Measurements from ENCODE around the gene PP2D1. TPM values are rescaled to one million over a fixed set of nuclear protein-coding genes. Genes with fewer than 3 reads are reported as not detected.

The PP2D1 gene
- total and polyA plus RNA-seq, 2 donors (not counting 3 experiments of a cell fraction or from before 2014, with no cell fraction given) = not detected

GRCh38 chr3:19967208-19967607, 44.9 kb downstream of the PP2D1 start:
- H4K20me1 ChIP-seq (replicated peaks; ENCODE audit: control insufficient read depth, extremely low read depth, insufficient read depth, low read length) = peaks cover 2% of the 10 kb centered on the region

GRCh38 chr3:19961960-19962359, 50.1 kb downstream of the PP2D1 start:
- Histone ChIP-seq H3K4me3 (replicated peaks in 1 of 3; ENCODE audit: insufficient read depth in 1 of 3, low read depth in 1 of 3, low read length in 3 of 3) (no peak overlapping the region), H3K4me2 (ENCODE audit: insufficient read depth, low read length) (no peak overlapping the region), H3K4me1 (ENCODE audit: control insufficient read depth, extremely low read depth, insufficient read depth, low read length) (no peaks in the 10 kb centered on the region), H4K20me1 (replicated peaks; ENCODE audit: control insufficient read depth, extremely low read depth, insufficient read depth, low read length) (peaks cover 4% of the 10 kb centered on the region), H3K9me1 (replicated peaks; ENCODE audit: control insufficient read depth, extremely low read depth, insufficient read depth, low read length) (no peaks in the 10 kb centered on the region), H3K9ac (replicated peaks; ENCODE audit: extremely low read depth, insufficient read depth, low read length) (no peak overlapping the region), H3K79me2 (ENCODE audit: control insufficient read depth, insufficient read depth, low read length) (peaks cover 95% of the 10 kb centered on the region), H2AFZ (ENCODE audit: low read depth, low read length) (no peak overlapping the region), H3K27me3 (ENCODE audit: control insufficient read depth in 2 of 2, insufficient read depth in 2 of 2, low read length in 2 of 2) (no peaks in the 10 kb centered on the region), H3K27ac (ENCODE audit: insufficient read depth, low read depth, low read length) (no peak overlapping the region), H3K9me3 (replicated peaks; ENCODE audit: control insufficient read depth, insufficient read depth, low read length) (no peaks in the 10 kb centered on the region), H3K36me3 (ENCODE audit: control insufficient read depth in 2 of 2, extremely low read depth in 1 of 2, insufficient read depth in 2 of 2, low read length in 2 of 2) (peaks cover 0 to 5% of the 10 kb centered on the region in 2 experiments)
- no TSS peak for BruUV-seq (replicated peaks)
- TF ChIP-seq POLR2AphosphoS5 (IDR thresholded peaks at IDR 0.05; ENCODE audit: insufficient read depth, low read depth, low read length) (no peak), EZH2 (IDR thresholded peaks at IDR 0.05; ENCODE audit: borderline replicate concordance, low read depth, low read length, severe bottlenecking) (no peak), JUN (IDR thresholded peaks at IDR 0.05; ENCODE audit: borderline replicate concordance, insufficient read depth, insufficient read length, low read depth) (no peak), MYC (IDR thresholded peaks at IDR 0.05; ENCODE audit: low read depth, low read length) (no peak), MAX (IDR thresholded peaks at IDR 0.05; ENCODE audit: insufficient read depth, insufficient read length) (no peak), CTCF (IDR thresholded peaks at IDR 0.05; ENCODE audit: extremely low read depth in 1 of 2, insufficient read depth in 1 of 2, low read depth in 1 of 2, low read length in 2 of 2) (no peak), GATA2 (IDR thresholded peaks at IDR 0.05; ENCODE audit: insufficient read depth, insufficient read length, low read depth, low read length) (no peak), POLR2A (IDR thresholded peaks at IDR 0.05; ENCODE audit: low read depth, low read length) (no peak), FOS (IDR thresholded peaks at IDR 0.05; ENCODE audit: borderline replicate concordance, insufficient read depth, low read length) (no peak)
- ChIA-PET CTCF (no interaction called here), POLR2A (no interaction called here)
- FAIRE-seq (no peak), DNase-seq (ENCODE audit: low read depth, low spot score) (no peak)
- intact Hi-C loops (cut with micrococcal nuclease) = no loop called here
- dilution Hi-C loops (cut with MboI; ENCODE audit: extremely low pct_ligation_motif_present, low sequenced_read_pairs) = no loop called here

More at GRCh38 chr3:19967208-19967607, 44.9 kb downstream of the PP2D1 start:
- peaks cover 96% of the 10 kb centered on the region for H3K79me2 ChIP-seq (ENCODE audit: control insufficient read depth, insufficient read depth, low read length)
- no peaks in the 10 kb centered on the region for H3K4me1 ChIP-seq (ENCODE audit: control insufficient read depth, extremely low read depth, insufficient read depth, low read length)
- POLR2A ChIA-PET = no interaction called here
- no peak overlapping the region for H3K9ac ChIP-seq (replicated peaks; ENCODE audit: extremely low read depth, insufficient read depth, low read length)
- FAIRE-seq (no peak), DNase-seq (ENCODE audit: low read depth, low spot score) (no peak)
- H2AFZ ChIP-seq (ENCODE audit: low read depth, low read length) = no peak overlapping the region
- H3K9me3 ChIP-seq (replicated peaks; ENCODE audit: control insufficient read depth, insufficient read depth, low read length) = no peaks in the 10 kb centered on the region
- no peak overlapping the region for H3K4me2 ChIP-seq (ENCODE audit: insufficient read depth, low read length)
- intact Hi-C loops (cut with micrococcal nuclease) (no loop called here), dilution Hi-C loops (cut with MboI; ENCODE audit: extremely low pct_ligation_motif_present, low sequenced_read_pairs) (no loop called here)
- no peak overlapping the region for H3K27ac ChIP-seq (ENCODE audit: insufficient read depth, low read depth, low read length)
- no peaks in the 10 kb centered on the region for H3K36me3 ChIP-seq (ENCODE audit: control insufficient read depth in 2 of 2, extremely low read depth in 1 of 2, insufficient read depth in 2 of 2, low read length in 2 of 2)
- TF ChIP-seq GATA2 (IDR thresholded peaks at IDR 0.05; ENCODE audit: insufficient read depth, insufficient read length, low read depth, low read length) = no peak
- H3K4me3 ChIP-seq (replicated peaks in 1 of 3; ENCODE audit: insufficient read depth in 1 of 3, low read depth in 1 of 3, low read length in 3 of 3) = no peak overlapping the region
- BruUV-seq (replicated peaks) = no TSS peak
- CTCF ChIA-PET = no interaction called here
- H3K9me1 ChIP-seq (replicated peaks; ENCODE audit: control insufficient read depth, extremely low read depth, insufficient read depth, low read length) = no peaks in the 10 kb centered on the region
- H3K27me3 ChIP-seq (ENCODE audit: control insufficient read depth in 2 of 2, insufficient read depth in 2 of 2, low read length in 2 of 2) = no peaks in the 10 kb centered on the region
